Neural cell (in vitro differentiated cells): ENCODE measurements around the gene CRYGC.

Source experiments
- CTCF ChIP-seq: fragments of 450-650 bp; IDR thresholded peaks from 2 replicates; pipeline ENCODE4 v1.5.1; 2014; ENCODE audit warnings: antibody characterized with exemption, mild to moderate bottlenecking, moderate library complexity; ENCODE audit not compliant: poor library complexity, severe bottlenecking
- EZH2 ChIP-seq: fragments of 200-600, 300-800 bp; shearing (Covaris generic), sonication (generic); IDR thresholded peaks from 2 replicates; pipeline ENCODE4 v1.6.1; 2014; ENCODE audit warnings: antibody characterized with exemption, low read length, borderline replicate concordance, mild to moderate bottlenecking; ENCODE audit not compliant: insufficient read depth, poor library complexity, severe bottlenecking
- POLR2AphosphoS5 ChIP-seq: IDR thresholded peaks from 2 replicates; pipeline ENCODE4 v1.6.1; 2012

- TF ChIP-seq CTCF (no peak), POLR2AphosphoS5 (no peak), EZH2 (no peak)
Observed at GRCh38 chr2:208148803-208149202, 19.2 kb upstream of the CRYGC start.
